ENCODE measurements around the gene NLGN3. TPM values are rescaled to one million over a fixed set of nuclear protein-coding genes. Genes with fewer than 3 reads are reported as not detected.

NLGN3 gene
- total and polyA plus RNA-seq, 3 donors from 2014 or later: 7.6 to 8.9 (median 8.2) TPM

- Histone ChIP-seq H3K27ac (no peak overlapping the region), H3K4me1 (no peaks in the 10 kb centered on the region), H3K4me3 (no peak overlapping the region), H3K9me3 (no peaks in the 10 kb centered on the region), H3K36me3 (ENCODE audit: low read depth, missing control alignments) (no peaks in the 10 kb centered on the region), H3K27me3 (no peaks in the 10 kb centered on the region)
- intact Hi-C loops (cut with DNase I; ENCODE audit: low total_unique reads): no loop called here
- no peak for TF ChIP-seq CTCF (IDR thresholded peaks at IDR 0.05)
- TF ChIP-seq POLR2A (IDR thresholded peaks at IDR 0.05): no peak
- DNase-seq: no peak
Measured at GRCh38 chrX:71191248-71191647, 46.6 kb downstream of the NLGN3 start.

- no peak overlapping the region for H3K4me3 ChIP-seq
- H3K9me3 ChIP-seq: no peaks in the 10 kb centered on the region
- WGBS, 2 donors: 73 to 75% methylated on average over 4 of the region's 4 CpGs
- no peak overlapping the region for H3K27ac ChIP-seq
- TF ChIP-seq POLR2A (IDR thresholded peaks at IDR 0.05) (no peak), CTCF (IDR thresholded peaks at IDR 0.05) (no peak)
- no peaks in the 10 kb centered on the region for H3K36me3 ChIP-seq (ENCODE audit: low read depth, missing control alignments)
- no peaks in the 10 kb centered on the region for H3K27me3 ChIP-seq
- intact Hi-C loops (cut with DNase I; ENCODE audit: low total_unique reads): no loop called here
- DNase-seq: no peak
- no peaks in the 10 kb centered on the region for H3K4me1 ChIP-seq
Measured at GRCh38 chrX:71195964-71196649, 51.5 kb downstream of the NLGN3 start.

GRCh38 chrX:71198066-71198465 is 53.4 kb downstream of the NLGN3 start:
- Histone ChIP-seq H3K27ac (no peak overlapping the region), H3K27me3 (no peaks in the 10 kb centered on the region), H3K4me1 (no peaks in the 10 kb centered on the region), H3K9me3 (no peaks in the 10 kb centered on the region), H3K4me3 (no peak overlapping the region), H3K36me3 (ENCODE audit: low read depth, missing control alignments) (no peaks in the 10 kb centered on the region)
- intact Hi-C loops (cut with DNase I; ENCODE audit: low total_unique reads): no loop called here
- no peak for TF ChIP-seq POLR2A (IDR thresholded peaks at IDR 0.05)
- TF ChIP-seq CTCF (IDR thresholded peaks at IDR 0.05): no peak
- 72 to 79% methylated on average over 3 of the region's 3 CpGs for WGBS, 2 donors
- no peak for DNase-seq

- TF ChIP-seq CTCF (IDR thresholded peaks at IDR 0.05) (no peak), POLR2A (IDR thresholded peaks at IDR 0.05) (no peak)
- no peaks in the 10 kb centered on the region for H3K36me3 ChIP-seq (ENCODE audit: low read depth, missing control alignments)
- H3K4me3 ChIP-seq: no peak overlapping the region
- intact Hi-C loops (cut with DNase I; ENCODE audit: low total_unique reads): no loop called here
- H3K27ac ChIP-seq: no peak overlapping the region
- H3K27me3 ChIP-seq: no peaks in the 10 kb centered on the region
- no peak for DNase-seq
- no peaks in the 10 kb centered on the region for H3K9me3 ChIP-seq
- WGBS, 2 donors: 83 to 91% methylated on average over 4 to 7 of the region's 7 CpGs
- no peaks in the 10 kb centered on the region for H3K4me1 ChIP-seq
Measured at GRCh38 chrX:71199252-71200008, 54.8 kb downstream of the NLGN3 start.

All from testis (tissue), 3 donors.